ENCODE measurements around the gene PIEZO1.

- TF ChIP-seq CTCF (conservative IDR thresholded peaks at IDR 0.05 in 1 of 2, IDR thresholded peaks at IDR 0.05 in 1 of 2; ENCODE audit: extremely low read depth in 1 of 2, insufficient read depth in 1 of 2, low read depth in 1 of 2, low read length in 2 of 2) = no peak
- no peak for TF ChIP-seq EZH2 (IDR thresholded peaks at IDR 0.05; ENCODE audit: borderline replicate concordance, low read length)
Measured at GRCh38 chr16:88736496-88736895, 48.5 kb downstream of the PIEZO1 start.

Measured in mammary epithelial cell (primary cell).